ENCODE data around the gene WDR73. TPM values are rescaled to one million over a fixed set of nuclear protein-coding genes. Genes with fewer than 3 reads are reported as not detected.
"Not testable (repeated sequence)": the region's sequence is repeated elsewhere in the genome, so short reads cannot be mapped to it uniquely, and the experiment has no call there.

WDR73 gene
- total RNA-seq, 3 donors from 2014 or later (not counting 1 experiment from before 2014, with no cell fraction given): 19.2 to 26.7 (median 19.7) TPM

DNA sequence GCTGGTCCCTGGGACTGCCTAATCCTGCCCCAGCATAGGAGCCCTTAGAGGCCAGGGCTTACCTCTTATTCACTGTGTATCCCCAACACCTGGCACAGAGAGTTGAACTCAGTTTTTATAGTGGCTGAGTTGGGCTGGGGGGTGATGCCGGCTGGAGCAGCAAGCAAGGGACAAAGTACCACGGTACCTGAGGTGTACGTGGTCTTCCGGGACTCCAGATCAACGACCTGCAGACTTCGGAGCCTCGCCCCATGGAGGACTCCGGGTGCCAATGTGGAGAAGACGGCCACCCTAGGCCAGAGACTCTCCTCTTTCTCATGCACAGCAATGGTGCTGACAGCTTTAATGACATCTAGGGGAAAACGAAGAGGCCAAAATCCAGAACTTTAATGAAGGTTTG lies 8.1 kb downstream of the WDR73 start:
- Mint-ChIP-seq H3K36me3 (peaks cover 5% of the 10 kb centered on the region), H3K27me3 (ENCODE audit: low read depth in 2 of 2) (no peaks in the 10 kb centered on the region), H3K4me1 (peaks cover 0 to 15% of the 10 kb centered on the region in 2 donors), H3K9me3 (no peaks in the 10 kb centered on the region), H3K27ac (peak overlapping the region; percentile 29 to 48), H3K4me3 (no peak overlapping the region)
- no peaks in the 10 kb centered on the region for H3K27me3 ChIP-seq (ENCODE audit: control insufficient read depth, insufficient read depth, low read length)
- H3K36me3 ChIP-seq (ENCODE audit: control insufficient read depth, insufficient read depth, low read length): peaks cover 73% of the 10 kb centered on the region
- no peaks in the 10 kb centered on the region for H3K9me3 ChIP-seq (ENCODE audit: control insufficient read depth, insufficient read depth, low read length)
- H3K4me3 ChIP-seq (ENCODE audit: low read length): no peak overlapping the region
- DNase-seq (no peak), ATAC-seq (no peak)
- 97% methylated on average over 10 of the region's 10 CpGs for WGBS (ENCODE audit: insufficient coverage)
- H3K4me1 ChIP-seq (ENCODE audit: control insufficient read depth, insufficient read depth, low read length): no peaks in the 10 kb centered on the region
- no peak overlapping the region for H3K27ac ChIP-seq (ENCODE audit: low read length)
- intact Hi-C loops (cut with micrococcal nuclease): no loop called here
- TF ChIP-seq, protein P1, sequence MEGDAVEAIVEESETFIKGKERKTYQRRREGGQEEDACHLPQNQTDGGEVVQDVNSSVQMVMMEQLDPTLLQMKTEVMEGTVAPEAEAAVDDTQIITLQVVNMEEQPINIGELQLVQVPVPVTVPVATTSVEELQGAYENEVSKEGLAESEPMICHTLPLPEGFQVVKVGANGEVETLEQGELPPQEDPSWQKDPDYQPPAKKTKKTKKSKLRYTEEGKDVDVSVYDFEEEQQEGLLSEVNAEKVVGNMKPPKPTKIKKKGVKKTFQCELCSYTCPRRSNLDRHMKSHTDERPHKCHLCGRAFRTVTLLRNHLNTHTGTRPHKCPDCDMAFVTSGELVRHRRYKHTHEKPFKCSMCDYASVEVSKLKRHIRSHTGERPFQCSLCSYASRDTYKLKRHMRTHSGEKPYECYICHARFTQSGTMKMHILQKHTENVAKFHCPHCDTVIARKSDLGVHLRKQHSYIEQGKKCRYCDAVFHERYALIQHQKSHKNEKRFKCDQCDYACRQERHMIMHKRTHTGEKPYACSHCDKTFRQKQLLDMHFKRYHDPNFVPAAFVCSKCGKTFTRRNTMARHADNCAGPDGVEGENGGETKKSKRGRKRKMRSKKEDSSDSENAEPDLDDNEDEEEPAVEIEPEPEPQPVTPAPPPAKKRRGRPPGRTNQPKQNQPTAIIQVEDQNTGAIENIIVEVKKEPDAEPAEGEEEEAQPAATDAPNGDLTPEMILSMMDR (IDR thresholded peaks at IDR 0.05): no peak

DNA sequence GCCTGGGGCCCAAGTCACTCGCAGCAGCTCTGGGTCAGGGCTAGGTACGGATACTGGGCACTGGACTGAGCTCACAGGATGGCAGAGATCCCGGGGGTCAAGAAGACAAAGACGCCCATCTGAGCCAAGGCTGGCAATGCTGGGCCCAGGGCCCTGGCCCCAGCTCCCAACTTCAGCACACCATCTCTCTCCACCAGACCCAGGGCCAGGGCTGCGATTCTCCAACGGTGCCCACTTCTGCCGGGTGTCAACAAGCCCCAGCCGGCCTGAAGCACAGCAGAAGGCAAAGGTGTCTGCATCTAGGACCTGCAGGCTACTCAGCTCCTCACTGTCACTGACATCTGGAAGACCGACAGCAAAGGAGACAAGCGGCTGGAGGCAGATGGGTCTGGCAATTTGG lies 8.6 kb downstream of the WDR73 start:
- 96% methylated on average over 10 of the region's 10 CpGs for WGBS (ENCODE audit: insufficient coverage)
- H3K9me3 ChIP-seq (ENCODE audit: control insufficient read depth, insufficient read depth, low read length): no peaks in the 10 kb centered on the region
- H3K36me3 ChIP-seq (ENCODE audit: control insufficient read depth, insufficient read depth, low read length): peaks cover 78% of the 10 kb centered on the region
- Mint-ChIP-seq H3K4me1 (peaks cover 0 to 15% of the 10 kb centered on the region in 2 donors), H3K4me3 (no peak overlapping the region), H3K27me3 (ENCODE audit: low read depth in 2 of 2) (no peaks in the 10 kb centered on the region), H3K36me3 (peaks cover 5% of the 10 kb centered on the region), H3K27ac (peak overlapping the region in 1 of 2 donors; percentile 48), H3K9me3 (no peaks in the 10 kb centered on the region)
- H3K4me3 ChIP-seq (ENCODE audit: low read length): no peak overlapping the region
- no peak overlapping the region for H3K27ac ChIP-seq (ENCODE audit: low read length)
- ATAC-seq: no peak
- H3K27me3 ChIP-seq (ENCODE audit: control insufficient read depth, insufficient read depth, low read length): no peaks in the 10 kb centered on the region
- no peak for DNase-seq
- intact Hi-C loops (cut with micrococcal nuclease): no loop called here
- TF ChIP-seq, protein P1 (IDR thresholded peaks at IDR 0.05): no peak
- no peaks in the 10 kb centered on the region for H3K4me1 ChIP-seq (ENCODE audit: control insufficient read depth, insufficient read depth, low read length)

DNA sequence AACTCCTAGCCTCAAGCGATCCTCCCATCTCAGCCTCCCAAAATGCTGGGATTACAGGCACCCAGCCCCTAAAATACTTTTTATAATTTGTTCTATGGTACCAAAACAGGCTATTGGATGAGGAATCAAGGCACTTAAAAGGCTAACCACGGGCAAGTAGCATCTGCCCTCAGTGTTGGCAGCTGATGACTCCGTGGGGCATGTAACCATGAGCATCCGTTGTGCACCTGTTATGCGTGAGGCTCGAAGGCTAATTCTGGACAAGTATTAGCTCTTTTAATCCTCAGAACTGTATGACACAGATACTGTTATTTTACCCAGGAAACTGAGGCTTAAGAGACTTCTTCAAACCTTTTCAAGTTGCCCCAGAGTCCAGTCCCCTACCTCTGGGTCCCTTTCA lies 10.2 kb downstream of the WDR73 start:
- Histone ChIP-seq H3K4me1 (ENCODE audit: control insufficient read depth, insufficient read depth, low read length) (no peaks in the 10 kb centered on the region), H3K27ac (ENCODE audit: low read length) (no peak overlapping the region), H3K27me3 (ENCODE audit: control insufficient read depth, insufficient read depth, low read length) (no peaks in the 10 kb centered on the region), H3K4me3 (ENCODE audit: low read length) (no peak overlapping the region), H3K36me3 (ENCODE audit: control insufficient read depth, insufficient read depth, low read length) (peaks cover 82% of the 10 kb centered on the region), H3K9me3 (ENCODE audit: control insufficient read depth, insufficient read depth, low read length) (no peaks in the 10 kb centered on the region)
- no peaks in the 10 kb centered on the region for H3K27me3 Mint-ChIP-seq (ENCODE audit: low read depth in 2 of 2)
- TF ChIP-seq, protein P1 (IDR thresholded peaks at IDR 0.05): no peak
- WGBS (ENCODE audit: insufficient coverage): 92% methylated on average over 5 of the region's 6 CpGs
- DNase-seq (no peak), ATAC-seq (no peak)
- intact Hi-C loops (cut with micrococcal nuclease): no loop called here
- H3K4me1 Mint-ChIP-seq: peaks cover 0 to 10% of the 10 kb centered on the region in 2 donors
- no peak overlapping the region for H3K27ac Mint-ChIP-seq
- H3K36me3 Mint-ChIP-seq: peaks cover 2% of the 10 kb centered on the region
- no peaks in the 10 kb centered on the region for H3K9me3 Mint-ChIP-seq
- H3K4me3 Mint-ChIP-seq: no peak overlapping the region

DNA sequence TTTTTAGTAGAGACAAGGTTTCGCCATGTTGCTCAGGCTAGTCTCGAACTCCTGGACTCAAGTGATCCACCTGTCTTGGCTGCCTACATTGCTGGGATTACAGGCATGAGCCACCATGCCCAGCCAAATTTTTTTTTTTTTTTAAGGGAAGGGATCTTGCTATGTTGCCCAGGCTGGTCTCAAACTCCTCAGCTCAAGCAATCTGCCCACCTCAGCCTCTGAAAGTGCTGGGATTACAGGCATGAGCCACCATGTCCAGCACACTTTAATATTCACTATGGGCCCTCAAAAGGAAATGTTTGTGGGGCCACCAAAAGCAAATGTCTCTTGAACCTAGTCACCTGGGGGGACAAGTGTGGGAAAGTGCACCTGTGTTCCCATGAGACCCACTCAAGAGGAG lies 11.4 kb downstream of the WDR73 start:
- H3K27ac ChIP-seq (ENCODE audit: low read length); H3K4me3 ChIP-seq (ENCODE audit: low read length); H3K4me3 Mint-ChIP-seq; H3K27me3 Mint-ChIP-seq (ENCODE audit: low read depth in 2 of 2); H3K27ac Mint-ChIP-seq; H3K27me3 ChIP-seq (ENCODE audit: control insufficient read depth, insufficient read depth, low read length); H3K9me3 ChIP-seq (ENCODE audit: control insufficient read depth, insufficient read depth, low read length); H3K4me1 ChIP-seq (ENCODE audit: control insufficient read depth, insufficient read depth, low read length); ATAC-seq; DNase-seq; H3K36me3 Mint-ChIP-seq; intact Hi-C loops (cut with micrococcal nuclease); H3K4me1 Mint-ChIP-seq; H3K9me3 Mint-ChIP-seq: not testable (repeated sequence)
- 50% methylated on average over 2 of the region's 2 CpGs for WGBS (ENCODE audit: insufficient coverage)
- H3K36me3 ChIP-seq (ENCODE audit: control insufficient read depth, insufficient read depth, low read length): peaks cover 76% of the 10 kb centered on the region

DNA sequence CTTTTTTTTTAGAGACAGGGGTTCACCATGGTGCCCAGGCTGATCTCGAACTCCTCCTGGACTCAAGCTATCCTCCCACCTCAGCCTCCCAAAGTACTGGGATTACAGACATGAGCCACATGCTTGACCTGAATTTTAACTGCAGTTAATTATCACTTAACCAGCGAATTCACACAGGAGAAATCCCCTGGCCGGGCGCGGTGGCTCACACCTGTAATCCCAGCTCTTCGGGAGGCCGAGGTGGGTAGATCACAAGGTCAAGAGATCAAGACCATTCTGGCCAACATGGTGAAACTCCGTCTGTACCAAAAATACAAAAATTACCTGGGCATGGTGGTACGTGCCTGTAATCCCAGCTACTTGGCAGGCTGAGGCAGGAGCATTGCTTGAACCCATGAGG lies 12.2 kb downstream of the WDR73 start:
- H3K9me3 ChIP-seq (ENCODE audit: control insufficient read depth, insufficient read depth, low read length); H3K4me3 ChIP-seq (ENCODE audit: low read length); H3K4me3 Mint-ChIP-seq; ATAC-seq; H3K36me3 Mint-ChIP-seq; H3K4me1 ChIP-seq (ENCODE audit: control insufficient read depth, insufficient read depth, low read length); H3K27ac Mint-ChIP-seq; H3K27me3 Mint-ChIP-seq (ENCODE audit: low read depth in 2 of 2); intact Hi-C loops (cut with micrococcal nuclease); DNase-seq; H3K9me3 Mint-ChIP-seq; H3K27ac ChIP-seq (ENCODE audit: low read length); H3K27me3 ChIP-seq (ENCODE audit: control insufficient read depth, insufficient read depth, low read length); H3K4me1 Mint-ChIP-seq: not testable (repeated sequence)
- WGBS (ENCODE audit: insufficient coverage): 97% methylated on average over 9 of the region's 9 CpGs
- H3K36me3 ChIP-seq (ENCODE audit: control insufficient read depth, insufficient read depth, low read length): peaks cover 73% of the 10 kb centered on the region

All from natural killer cell (primary cell).